ENCODE data around the gene SNED1.

Gene SNED1

DNA sequence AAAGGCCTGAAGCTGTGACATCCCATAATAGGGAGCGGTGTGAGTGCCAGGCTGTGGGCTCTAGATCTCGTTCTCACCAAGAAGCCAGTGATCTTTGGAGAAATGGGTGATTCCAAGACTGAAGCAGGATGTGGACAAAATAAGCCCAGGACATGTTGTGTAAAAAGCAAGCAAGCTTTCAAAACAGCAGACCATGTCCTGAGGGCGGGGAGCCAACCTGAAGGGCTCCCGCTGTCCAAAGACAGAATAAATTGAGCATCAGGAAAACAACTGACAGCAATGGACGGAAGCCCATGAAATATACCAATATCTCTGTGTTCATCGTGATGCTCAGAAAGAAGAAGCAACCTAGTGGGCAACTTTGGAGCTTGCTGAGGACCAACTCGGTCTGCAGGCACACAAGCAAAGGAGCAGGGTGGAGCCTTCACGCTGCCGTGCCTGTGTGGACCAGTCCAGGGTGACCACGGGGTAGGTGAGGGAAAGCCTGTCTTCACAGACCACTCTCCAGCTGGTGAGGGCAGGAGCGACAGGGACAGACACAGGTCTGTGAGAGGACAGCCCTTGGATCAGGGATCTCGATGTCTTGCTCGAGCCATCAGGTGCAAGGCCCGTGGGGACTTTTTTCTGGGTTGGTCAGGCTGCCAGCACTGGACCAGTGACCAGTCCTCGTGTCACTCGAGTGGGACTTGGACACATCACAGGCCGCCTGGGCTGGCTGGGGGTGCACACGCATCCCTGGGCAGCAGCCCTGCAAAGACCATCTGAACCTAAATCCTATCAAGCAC lies 82.2 kb downstream of the SNED1 start:
- H3K4me3 ChIP-seq (replicated peaks; ENCODE audit: low read depth, low read length) = no peak overlapping the region
- H3K36me3 ChIP-seq (ENCODE audit: control insufficient read depth, insufficient read depth, low read length) = no peaks in the 10 kb centered on the region
- no peak for DNase-seq (ENCODE audit: extremely low read depth, insufficient read length)
- TF ChIP-seq CTCF (IDR thresholded peaks at IDR 0.05; ENCODE audit: insufficient read depth, low read length, poor library complexity, severe bottlenecking) = no peak
- no peaks in the 10 kb centered on the region for H3K27me3 ChIP-seq (replicated peaks; ENCODE audit: control insufficient read depth, insufficient read depth, low read length)

- no peak for DNase-seq (ENCODE audit: extremely low read depth, insufficient read length)
- TF ChIP-seq CTCF (IDR thresholded peaks at IDR 0.05; ENCODE audit: insufficient read depth, low read length, poor library complexity, severe bottlenecking) = no peak
- H3K4me3 ChIP-seq (replicated peaks; ENCODE audit: low read depth, low read length) = no peak overlapping the region
- H3K27me3 ChIP-seq (replicated peaks; ENCODE audit: control insufficient read depth, insufficient read depth, low read length) = no peaks in the 10 kb centered on the region
- H3K36me3 ChIP-seq (ENCODE audit: control insufficient read depth, insufficient read depth, low read length) = peaks cover 3% of the 10 kb centered on the region
Observed at GRCh38 chr2:241081190-241081642, 82.8 kb downstream of the SNED1 start.

- no peak for DNase-seq (ENCODE audit: extremely low read depth, insufficient read length)
- Histone ChIP-seq H3K36me3 (ENCODE audit: control insufficient read depth, insufficient read depth, low read length) (peaks cover 4% of the 10 kb centered on the region), H3K4me3 (replicated peaks; ENCODE audit: low read depth, low read length) (no peak overlapping the region), H3K27me3 (replicated peaks; ENCODE audit: control insufficient read depth, insufficient read depth, low read length) (no peaks in the 10 kb centered on the region)
- TF ChIP-seq CTCF (IDR thresholded peaks at IDR 0.05; ENCODE audit: insufficient read depth, low read length, poor library complexity, severe bottlenecking) = no peak
Observed at GRCh38 chr2:241081643-241082340, 83.4 kb downstream of the SNED1 start.

- no peak for DNase-seq (ENCODE audit: extremely low read depth, insufficient read length)
- Histone ChIP-seq H3K36me3 (ENCODE audit: control insufficient read depth, insufficient read depth, low read length) (peaks cover 8% of the 10 kb centered on the region), H3K27me3 (replicated peaks; ENCODE audit: control insufficient read depth, insufficient read depth, low read length) (no peaks in the 10 kb centered on the region), H3K4me3 (replicated peaks; ENCODE audit: low read depth, low read length) (no peak overlapping the region)
- TF ChIP-seq CTCF (IDR thresholded peaks at IDR 0.05; ENCODE audit: insufficient read depth, low read length, poor library complexity, severe bottlenecking) = no peak
Observed at GRCh38 chr2:241082341-241083090, 84.1 kb downstream of the SNED1 start.

GRCh38 chr2:241083091-241083415 lies 84.6 kb downstream of the SNED1 start:
- no peaks in the 10 kb centered on the region for H3K27me3 ChIP-seq (replicated peaks; ENCODE audit: control insufficient read depth, insufficient read depth, low read length)
- TF ChIP-seq CTCF (IDR thresholded peaks at IDR 0.05; ENCODE audit: insufficient read depth, low read length, poor library complexity, severe bottlenecking) = no peak
- H3K4me3 ChIP-seq (replicated peaks; ENCODE audit: low read depth, low read length) = no peak overlapping the region
- peaks cover 11% of the 10 kb centered on the region for H3K36me3 ChIP-seq (ENCODE audit: control insufficient read depth, insufficient read depth, low read length)
- no peak for DNase-seq (ENCODE audit: extremely low read depth, insufficient read length)

Data from GM06990 (cell line).